Activated CD8-positive, alpha-beta memory T cell treated with anti-CD3 and anti-CD28 coated beads, Interleukin-2, amount 50 U/mL, for 4 hours (primary cell): Measurements from ENCODE around the gene BLM.
"Not testable (repeated sequence)": the region's sequence is repeated elsewhere in the genome, so short reads cannot be mapped to it uniquely, and the experiment has no call there.

Experiments
- DNase-seq: peaks from one replicate; pipeline ENCODE4 v3.0.0-alpha.2; 2020

BLM gene

DNA sequence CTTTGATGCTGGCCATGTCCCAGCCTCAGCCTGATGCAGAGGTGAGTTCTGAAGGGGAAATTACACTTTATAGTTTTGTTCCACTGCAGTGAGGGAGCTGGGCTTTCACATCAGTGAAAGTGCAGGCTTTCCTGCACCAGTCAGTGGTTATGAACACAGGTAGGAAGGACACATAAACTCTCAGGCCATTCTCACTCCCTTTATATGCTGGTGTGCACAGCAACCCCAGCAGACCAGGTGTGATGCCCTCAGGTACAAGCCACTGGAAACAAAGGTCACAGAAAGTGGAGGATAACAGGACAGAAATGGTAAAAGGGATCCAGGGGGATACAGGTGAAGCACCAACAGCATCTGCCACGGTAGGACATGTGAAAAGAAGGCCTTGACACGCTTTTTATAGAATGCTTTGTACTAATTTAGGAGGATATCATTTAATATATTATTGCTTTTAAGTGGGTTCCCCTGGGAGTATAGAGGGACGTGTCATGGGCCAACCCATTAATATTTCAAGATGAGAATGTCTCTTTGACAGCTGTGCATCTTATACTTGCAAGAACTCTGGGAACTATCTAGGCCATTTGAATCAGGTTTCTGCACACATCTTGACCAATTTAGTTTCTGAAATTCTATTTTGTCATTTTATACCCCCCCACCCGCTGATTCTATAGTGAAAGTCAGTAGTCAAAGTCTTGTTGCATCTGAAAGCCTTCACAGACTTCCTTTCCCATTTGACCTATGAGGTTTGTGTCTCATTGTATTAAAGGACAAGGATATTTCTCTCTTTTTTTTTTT, 25.0 kb upstream of the BLM start:
- no peak for DNase-seq

DNA sequence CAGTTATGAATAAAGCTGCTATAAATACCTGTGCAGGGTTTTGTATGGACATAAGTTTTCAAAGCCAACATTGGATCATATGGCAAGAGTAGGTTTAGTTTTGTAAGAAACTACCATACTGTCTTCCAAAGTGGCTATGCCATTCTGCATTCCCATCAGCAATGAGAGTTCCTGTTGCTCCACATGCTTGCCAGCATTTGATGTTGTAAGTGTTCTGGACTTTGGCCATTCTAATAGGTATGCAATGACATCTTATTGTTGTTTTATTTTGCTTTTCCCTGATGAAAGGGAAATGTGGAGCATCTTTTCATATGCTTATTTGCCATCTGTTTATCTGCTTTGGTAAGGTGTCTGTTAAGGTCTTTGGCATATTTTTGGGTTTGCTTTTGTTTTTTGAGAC, 22.2 kb upstream of the BLM start:
- no peak for DNase-seq

DNA sequence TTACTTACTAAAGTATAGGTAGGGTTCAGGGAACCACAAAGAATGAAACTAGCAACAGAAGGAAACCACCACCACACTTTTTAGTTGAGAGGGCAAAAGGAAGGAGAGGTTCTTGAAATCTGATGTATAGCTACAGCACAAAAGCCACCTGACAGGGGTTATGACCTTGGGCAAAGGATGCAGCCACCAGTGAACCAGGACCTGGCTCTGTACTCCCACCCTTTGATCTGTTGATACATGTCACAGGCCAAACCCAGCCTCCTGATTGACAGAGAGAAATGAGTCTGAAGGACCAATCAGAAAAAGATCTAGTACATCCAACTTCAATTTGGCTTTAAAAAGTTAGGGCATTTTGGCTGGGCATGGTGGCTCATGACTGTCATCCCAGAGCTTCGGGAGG, 20.0 kb upstream of the BLM start:
- no peak for DNase-seq

DNA sequence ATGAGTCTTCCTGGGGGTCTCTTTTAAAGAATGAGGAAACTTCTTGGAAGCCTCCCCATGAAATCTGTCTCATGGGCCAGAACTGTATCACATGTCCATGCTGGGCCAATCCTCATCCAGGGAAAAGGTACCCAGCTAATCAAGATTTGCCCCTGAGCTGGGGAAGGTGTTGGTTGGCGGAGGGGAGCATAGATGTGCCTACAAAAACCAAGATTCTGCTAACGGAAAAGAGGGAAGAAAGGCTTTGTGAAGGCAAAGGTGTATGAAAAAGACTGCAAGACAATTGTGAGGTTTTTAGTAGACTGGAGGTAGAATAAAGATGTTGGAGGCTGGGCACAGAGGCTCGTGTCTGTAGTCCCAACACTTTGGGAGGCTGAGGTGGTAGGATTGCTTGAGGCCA, 18.5 kb upstream of the BLM start:
- DNase-seq: no peak

DNA sequence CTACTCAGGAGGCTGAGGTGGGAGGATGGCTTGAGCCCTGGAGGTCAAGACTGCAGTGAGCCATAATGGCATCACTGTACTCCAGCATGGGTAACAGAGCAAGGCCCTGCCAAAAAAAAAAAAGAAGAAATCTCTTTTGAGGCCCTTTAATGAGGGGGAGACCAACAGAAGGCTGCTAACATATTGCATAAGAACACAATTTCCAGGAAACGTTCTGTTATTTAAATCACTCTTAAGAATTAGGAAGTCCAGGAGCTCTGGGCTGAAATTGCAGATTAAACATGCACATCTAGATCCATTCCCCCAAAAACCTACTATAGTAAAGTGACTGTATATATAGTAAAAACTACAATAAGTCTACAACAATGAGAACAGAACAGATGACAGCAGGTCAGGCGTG, 16.1 kb upstream of the BLM start:
- DNase-seq: no peak

DNA sequence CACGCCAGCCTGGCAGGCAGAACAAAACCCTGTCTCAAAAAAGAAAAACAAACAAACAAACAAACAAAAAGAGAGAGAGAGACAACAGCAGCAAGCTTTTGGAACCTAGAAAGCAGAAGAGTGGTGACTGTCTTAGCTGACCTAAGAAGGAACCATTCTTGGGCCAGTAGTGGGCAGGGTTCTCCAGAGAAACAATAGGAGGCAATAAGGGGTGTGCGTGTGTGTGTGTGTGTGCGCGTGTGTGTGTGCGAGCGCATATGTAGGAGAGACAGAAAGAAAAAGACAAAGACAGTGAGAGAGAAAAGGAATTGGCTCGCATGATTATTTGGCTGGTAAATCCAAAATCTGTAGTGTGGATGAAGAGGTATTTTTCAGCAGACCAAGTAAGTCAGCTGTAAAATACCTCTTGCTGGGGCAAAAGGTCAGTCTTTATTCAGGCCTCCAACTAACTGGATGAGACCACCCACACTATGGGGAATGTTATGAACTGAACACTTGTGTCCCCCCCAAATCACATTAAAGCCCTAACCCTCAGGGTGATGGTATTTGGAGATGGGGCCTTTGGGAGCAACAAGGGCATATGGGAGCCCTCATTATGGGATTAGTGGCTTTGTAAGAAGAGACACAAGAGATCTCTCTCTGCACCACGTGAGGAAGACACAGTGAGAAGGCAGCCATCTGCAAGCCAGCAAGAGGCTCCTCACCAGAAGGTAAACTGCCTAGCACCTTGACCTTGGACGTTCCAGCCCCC, 15.1 kb upstream of the BLM start:
- DNase-seq: no peak

DNA sequence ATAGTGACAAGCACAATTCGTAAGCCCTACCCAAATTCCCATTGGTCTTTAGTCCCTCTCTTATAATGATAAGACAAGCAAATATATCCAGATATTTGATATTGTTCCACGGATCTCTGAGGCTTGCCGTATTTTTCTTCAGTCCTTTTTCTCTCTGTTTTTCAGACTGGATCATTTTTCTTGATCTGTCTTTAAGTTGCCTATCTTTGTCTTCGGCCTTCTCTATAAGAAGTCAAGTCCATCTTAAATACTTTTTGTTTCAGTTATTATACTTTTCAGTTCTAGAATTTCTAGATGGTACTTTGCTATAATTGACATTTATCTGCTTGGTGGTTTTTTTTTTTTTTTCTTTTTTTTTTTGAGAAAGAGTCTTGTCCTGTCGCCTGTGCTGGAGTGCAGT, 13.7 kb upstream of the BLM start:
- no peak for DNase-seq

DNA sequence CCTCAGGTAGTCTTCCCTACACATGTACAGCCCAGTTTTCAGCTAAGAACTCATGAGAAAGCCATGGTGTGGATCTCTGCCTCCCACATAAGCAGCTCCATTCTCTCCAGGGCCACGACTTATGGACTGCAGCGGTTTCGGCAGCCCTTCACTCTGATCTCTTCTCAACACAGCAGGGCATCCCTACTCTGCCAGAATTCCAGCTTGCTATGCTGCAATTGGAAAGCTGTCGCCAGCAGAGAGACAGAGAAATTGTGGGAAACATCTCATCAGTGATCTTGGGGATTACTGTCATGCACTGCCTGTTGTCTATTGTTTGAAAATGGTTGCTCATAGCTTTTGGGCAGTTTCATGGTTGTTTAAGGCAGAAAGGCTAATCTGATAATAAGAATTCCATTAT, 11.9 kb upstream of the BLM start:
- DNase-seq: no peak

DNA sequence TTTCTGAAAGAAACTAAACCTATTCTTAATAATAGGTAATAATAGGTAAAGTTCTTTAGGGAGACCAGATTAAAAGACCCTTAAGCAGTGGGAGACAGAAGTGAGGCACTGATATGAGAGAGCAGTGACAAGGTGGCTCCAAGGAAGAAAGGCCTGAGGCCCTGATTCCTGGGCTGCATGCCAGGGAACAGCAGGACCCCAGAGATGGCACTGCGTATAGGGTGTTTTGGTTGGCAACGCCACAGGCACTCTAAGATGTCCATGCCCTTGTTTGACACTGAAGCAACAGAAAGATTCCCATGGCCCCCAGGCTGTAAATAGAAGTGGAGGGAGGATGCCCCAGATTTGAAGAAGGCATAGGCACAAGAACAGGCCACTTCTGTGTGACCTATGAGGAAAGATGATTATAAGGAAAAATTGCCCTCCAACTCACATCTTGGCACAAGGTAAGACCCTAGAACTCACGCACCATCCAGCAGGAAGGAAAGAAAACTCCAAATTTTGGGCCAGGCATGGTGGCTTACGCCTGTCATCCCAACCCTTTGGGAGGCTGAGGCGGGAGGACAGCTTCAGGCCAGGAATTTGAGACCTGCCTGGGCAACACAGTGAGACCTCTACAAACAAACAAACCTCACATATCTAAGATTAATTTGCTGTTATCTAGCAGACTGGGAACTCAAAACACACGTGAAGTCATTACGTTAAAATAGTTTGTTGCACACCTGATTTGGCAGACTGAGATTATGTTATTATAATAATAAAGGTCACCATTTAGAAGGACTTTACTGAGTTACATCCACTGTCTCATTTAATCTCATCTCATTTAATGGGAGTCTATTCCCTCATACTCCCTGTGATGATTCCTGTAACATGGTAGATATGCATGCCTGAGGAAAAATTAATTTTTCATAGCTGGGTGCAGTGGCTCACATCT, 10.5 kb upstream of the BLM start:
- no peak for DNase-seq

DNA sequence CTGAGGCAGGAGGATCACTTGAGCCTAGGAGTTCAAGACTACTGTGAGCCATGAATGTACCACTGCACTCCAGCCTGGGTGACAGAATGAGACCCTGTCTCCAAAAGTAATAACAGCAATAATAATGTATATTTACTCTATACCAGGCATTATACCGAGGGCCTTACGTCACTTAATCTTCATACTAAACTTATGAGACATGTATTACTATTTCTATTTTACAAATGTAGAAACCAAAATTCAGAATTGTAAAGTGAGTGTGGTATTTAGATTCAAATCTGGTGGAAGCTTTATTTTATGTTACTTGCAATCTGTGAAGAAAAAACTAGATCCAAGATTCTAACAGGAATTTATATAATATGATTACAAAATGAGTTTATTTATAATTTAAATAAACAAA, 9.7 kb upstream of the BLM start:
- DNase-seq: no peak

DNA sequence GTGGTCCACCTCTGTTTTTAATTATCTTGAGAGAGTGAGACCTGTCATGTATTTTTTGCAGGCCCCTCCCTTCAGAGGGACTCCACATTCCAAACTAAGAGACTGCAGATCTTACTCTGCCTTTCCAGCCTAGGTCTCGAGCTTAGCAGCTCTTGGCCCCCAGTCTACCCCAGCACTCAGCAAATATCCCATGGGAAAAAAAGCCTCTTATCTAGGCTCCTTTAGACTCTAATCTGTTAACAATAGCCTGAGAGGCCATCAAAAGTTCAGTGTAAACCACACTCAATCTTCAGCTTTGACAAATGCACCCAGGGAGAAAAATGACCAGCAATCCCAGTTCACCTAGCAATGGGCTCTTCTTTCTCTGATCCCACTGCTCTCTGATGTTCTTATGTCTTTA, 8.6 kb upstream of the BLM start:
- no peak for DNase-seq

DNA sequence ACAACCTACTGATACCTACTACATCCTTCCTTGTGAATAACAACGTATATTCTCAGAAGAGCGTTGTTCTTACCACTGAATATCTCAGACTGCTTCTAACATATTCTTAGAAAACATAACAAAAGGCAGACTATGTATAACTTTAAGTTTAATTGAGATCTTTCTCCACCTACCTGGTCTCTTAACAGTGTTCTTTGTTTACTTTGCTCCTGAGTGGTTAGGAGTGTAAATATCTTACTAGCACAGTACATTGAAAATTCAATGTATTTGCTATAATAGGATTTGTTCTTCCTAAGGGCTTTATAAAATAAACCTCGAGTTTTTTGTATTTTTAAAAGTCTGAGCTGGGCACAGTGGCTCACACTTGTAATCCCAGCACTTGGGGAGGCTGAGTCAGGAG, 7.9 kb upstream of the BLM start:
- DNase-seq: no peak

DNA sequence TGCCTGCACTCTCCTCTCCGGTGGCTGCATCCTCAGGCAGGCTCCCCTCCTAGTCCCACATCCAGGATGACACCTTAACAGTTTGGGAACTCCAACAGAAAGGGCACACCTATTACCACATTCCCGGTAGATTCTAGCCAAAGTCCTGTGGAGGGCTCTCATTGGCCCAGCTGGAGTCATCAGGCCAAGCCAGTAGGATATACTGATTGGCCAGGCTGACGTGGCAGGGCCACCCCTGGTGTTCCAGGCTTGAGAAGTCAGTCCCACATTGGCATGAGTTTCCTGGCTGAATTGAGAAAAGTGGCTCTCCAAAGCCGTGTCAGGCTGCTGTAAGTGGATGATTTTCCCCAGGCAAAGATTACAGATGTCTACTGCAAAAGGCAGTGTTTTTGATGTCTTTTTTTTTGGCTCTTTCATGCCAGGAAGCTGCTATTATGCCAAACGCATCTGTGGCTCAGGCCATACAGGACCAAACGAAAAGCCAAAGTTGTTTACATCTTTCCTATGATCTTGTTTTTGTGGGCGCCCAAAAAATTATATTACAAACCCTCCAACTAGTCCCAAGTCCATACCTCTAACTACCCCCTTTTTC, 6.6 kb upstream of the BLM start:
- DNase-seq: no peak

DNA sequence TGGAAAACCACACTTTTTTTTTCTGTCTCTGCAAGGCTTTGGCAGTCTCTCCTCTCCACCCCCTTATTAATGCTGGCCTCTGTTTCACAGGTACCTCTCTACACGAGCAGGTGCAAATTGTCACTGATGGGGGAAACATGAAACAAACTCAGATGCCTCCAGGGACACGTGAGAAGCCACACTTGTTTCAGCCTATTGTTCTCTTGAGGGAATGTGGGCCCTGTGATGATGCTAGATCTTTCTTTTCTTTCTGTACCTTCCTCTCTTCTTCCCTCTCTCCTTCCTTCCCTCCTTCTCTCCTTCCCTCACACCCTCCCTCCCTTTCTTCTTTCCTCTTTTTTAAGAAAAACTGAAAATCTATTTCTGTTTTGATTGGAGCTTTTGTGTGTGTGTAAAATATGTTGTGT, 5.7 kb upstream of the BLM start:
- DNase-seq: no peak

DNA sequence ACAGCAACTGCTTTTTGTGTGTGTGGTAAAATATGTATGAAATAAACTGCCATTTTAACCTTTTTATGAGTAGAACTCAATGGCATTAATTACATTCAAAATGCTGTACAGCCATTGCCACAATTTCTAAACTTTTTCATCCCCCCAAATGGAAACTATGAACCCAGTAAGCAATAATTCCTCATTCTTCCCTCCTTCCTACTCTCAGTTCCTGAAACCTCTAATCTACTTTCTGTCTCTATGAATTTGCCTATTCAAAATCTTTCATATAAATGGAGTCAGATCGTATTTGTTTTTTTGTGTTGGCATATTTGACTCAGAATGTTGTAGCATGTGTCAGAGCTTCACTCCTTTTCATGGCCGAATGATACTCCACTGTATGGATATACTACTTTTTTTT, 5.3 kb upstream of the BLM start:
- DNase-seq: no peak

DNA sequence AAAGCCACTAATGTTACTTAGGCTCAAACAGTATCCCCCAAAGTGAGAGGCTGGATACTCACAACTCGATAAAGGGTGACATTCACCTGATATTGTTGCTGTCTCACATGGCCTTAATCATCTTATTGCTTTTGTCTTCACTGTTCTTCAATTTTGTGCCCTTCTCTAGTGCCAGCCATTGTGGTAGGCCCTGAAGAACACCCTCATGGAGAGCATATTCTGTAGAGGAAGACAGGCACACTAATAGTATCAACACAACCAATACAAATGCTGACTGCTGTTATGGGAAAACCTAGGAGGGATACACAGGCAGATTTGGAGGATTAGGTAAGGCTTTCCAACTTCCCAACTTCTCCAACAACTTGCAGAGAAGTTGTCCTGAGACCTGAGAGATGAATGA, 4.1 kb upstream of the BLM start:
- DNase-seq: no peak

DNA sequence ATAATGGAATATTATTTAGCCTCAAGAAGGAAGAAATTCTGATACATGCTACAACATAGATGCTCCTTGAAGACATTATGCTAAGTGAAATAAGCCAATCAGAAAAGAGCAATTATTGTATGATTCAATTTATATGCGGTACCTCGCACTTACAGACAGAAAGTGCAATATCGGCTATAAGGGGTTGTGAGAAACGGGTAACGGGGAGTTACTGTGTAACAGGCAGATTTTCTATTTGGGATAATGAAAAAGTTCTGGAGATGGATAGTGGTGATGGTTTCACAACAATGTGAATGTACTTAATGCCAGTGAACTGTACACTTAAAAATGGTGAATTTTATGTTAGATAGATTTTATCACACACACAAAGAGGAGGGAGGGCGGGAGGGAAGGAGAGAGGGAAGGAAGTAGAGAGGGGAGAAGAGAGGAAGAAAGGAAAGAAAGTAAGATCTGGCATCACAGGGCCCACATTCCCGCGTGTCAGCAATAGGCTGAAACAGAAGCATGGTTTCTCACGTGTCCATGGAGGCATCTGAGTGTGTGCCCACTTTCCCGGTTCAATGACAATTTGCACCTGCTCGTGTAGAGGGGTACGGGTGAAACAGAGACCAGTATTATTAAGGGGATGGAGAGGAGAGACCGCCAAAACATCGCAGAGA, 700 bp upstream of the BLM start:
- no peak for DNase-seq

DNA sequence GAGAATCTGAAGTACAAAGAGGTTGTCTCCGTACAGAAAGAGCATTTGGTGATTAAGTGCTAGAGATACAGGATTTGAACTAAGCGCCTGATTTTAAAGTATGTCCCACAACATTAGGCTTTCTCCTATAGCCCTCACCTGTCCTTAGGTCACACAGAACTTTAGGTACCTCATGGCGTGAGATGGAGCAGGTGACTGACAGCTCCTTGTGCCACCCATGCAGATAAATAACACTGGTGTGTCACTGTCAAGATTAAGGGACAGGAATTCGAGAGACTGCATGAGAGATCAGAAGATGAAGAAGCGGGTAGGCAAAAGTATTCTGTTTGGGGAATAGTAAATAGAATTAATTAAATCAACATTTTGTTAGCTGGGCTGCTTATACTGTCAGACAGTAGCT, 1.1 kb downstream of the BLM start:
- no peak for DNase-seq

DNA sequence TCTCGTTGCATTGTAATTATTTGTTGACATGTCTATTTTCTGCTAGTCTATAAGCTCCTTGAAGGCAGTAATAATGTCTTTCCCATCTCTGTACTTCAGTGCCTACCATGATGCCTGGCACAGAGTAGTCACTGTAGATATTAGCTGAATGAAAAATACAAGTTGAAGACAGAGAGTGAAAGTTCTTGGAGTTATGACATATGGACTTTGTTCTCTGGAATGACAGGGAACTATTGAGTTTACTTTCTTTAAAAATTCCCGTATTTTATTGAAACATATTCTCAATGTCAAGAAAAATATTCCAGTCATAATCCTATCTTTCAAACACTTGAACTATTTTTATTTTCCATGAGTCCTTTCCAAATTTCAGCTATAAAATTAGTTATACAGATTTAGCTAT, 3.0 kb downstream of the BLM start:
- DNase-seq: no peak

DNA sequence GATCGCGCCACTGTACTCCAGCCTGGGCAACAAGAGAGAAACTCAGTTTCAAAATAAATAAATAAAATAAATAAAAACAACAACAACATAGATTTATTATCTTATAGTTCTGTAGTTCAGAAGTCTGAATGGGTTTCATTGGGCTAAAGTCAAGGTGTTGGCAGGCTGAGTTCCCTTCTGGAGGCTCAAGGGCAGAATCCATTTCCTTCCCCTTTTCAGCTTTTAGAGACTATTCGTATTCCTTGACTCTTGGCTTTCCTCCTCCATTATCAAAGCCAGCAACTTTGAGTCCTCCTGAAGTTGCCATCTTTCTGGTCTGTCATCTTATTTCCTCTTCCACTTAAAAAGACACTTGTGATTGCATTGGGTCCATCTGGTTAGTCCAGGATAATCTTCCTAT, 12.1 kb downstream of the BLM start:
- DNase-seq: no peak

DNA sequence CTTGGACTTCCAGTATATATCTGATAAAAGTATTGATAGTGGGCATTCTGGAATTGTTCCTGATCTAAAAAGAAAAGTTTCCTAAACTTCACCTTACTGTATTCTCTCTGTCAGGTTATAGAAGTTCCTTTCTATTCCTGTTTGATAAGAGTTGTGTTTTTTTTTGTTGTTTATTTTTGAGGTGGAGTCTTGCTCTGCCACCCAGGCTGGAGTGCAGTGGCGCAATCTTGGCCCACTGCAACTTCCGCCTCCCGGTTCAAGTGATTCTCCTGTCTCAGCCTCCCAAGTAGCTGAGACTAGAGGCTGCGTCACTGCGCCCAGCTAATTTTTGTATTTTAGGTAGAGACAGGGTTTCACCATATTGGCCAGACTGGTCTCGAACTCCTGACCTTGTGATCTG, 13.1 kb downstream of the BLM start:
- no peak for DNase-seq

DNA sequence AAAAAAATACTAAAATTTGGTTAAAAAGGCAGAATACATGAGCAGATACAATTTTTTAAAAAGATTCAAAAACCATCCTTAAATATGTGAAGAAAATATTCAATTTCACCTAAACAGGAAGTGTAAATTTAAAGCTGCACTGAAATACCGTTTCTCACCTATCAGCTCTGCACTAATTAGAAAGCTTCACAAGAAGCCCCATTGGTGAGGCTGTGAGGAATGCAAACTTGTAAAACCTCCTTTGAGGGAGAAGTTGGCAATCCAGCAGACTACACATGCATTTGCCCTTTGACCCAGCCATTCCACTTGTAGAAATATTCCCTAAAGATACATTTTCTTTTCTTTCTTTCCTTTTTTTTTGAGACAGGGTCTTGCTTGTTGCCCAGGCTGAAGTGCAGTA, 18.8 kb downstream of the BLM start:
- no peak for DNase-seq

DNA sequence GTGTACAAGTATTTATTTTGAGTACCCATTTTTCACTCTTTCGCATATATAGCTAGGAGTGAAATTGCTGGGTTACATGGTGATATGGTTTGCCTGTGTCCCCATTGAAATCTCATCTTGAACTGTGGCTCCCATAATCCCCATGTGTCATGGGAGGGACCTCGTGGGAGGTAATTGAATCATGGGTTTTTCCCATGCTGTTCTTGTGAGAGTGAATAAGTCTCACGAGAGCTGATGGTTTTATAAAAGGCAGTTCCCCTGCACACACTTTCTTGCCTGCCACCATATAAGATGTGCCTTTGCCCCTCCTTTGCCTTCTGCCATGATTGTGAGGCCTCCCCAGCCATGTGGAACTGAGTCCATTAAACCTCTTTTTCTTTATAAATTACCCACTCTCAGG, 23.4 kb downstream of the BLM start:
- DNase-seq: not testable (repeated sequence)
